IMR-90 (cell line): ENCODE results near the gene PCSK6. TPM values are rescaled to one million over a fixed set of nuclear protein-coding genes. Genes with fewer than 3 reads are reported as not detected.

Experiments
- ATAC-seq: fragments of 200-7000 bp; cut with Tn5 transposase; 2 replicates; pipeline ENCODE4 v1.9.1; 2020; ENCODE audit warnings: low read depth, mild to moderate bottlenecking, moderate library complexity
- BruUV-seq: library from RNA; stranded (reverse); fragments of 400-500 nt; replicated peaks from 2 replicates; lab custom pipeline; 2021; lab: Mats Ljungman, UMichigan
- CTCF ChIA-PET: fragments of 300-600 bp; formaldehyde crosslinking; extraction: SDS; loops from one replicate; lab custom pipeline; 2021; ENCODE audit warnings: antibody characterized with exemption; lab: Yijun Ruan, JAX
- POLR2A ChIA-PET: fragments of 300-600 bp; sonication (Branson Sonifier 250); formaldehyde crosslinking; loops from one replicate; lab custom pipeline; 2022; ENCODE audit warnings: antibody characterized with exemption; ENCODE audit not compliant: unreplicated experiment; lab: Charles Lee
- DNase-seq: peaks from one replicate; pipeline ENCODE4 v3.0.0; 2013
- H2AFZ ChIP-seq: replicated peaks from 2 replicates; pipeline ENCODE3; 2013; ENCODE audit warnings: low read length, mild to moderate bottlenecking; ENCODE audit not compliant: poor library complexity
- H2AK5ac ChIP-seq: 2 replicates; pipeline ENCODE4 v1.6.1; 2013; ENCODE audit warnings: low read depth, low read length, inconsistent platforms
- H2AK9ac ChIP-seq: replicated peaks from 2 replicates; pipeline ENCODE3; 2013; ENCODE audit warnings: mild to moderate bottlenecking, low read depth, low read length, moderate library complexity; ENCODE audit not compliant: poor library complexity
- H2BK120ac ChIP-seq: 2 replicates; pipeline ENCODE4 v1.6.1; 2013; ENCODE audit warnings: low read depth, low read length, inconsistent platforms
- H2BK15ac ChIP-seq: 3 replicates; pipeline ENCODE4 v1.6.1; 2013; ENCODE audit warnings: low read depth, low read length, inconsistent platforms
- H2BK20ac ChIP-seq: 2 replicates; pipeline ENCODE4 v1.6.1; 2013; ENCODE audit warnings: low read depth, mild to moderate bottlenecking, inconsistent platforms, low read length, moderate library complexity
- H2BK5ac ChIP-seq: 2 replicates; pipeline ENCODE4 v1.6.1; 2013; ENCODE audit warnings: mild to moderate bottlenecking, low read depth, low read length, inconsistent platforms; ENCODE audit not compliant: poor library complexity, severe bottlenecking
- H3K14ac ChIP-seq: replicated peaks from 2 replicates; pipeline ENCODE4 v1.6.1; 2013; ENCODE audit warnings: low read depth, low read length, inconsistent platforms
- H3K18ac ChIP-seq: 2 replicates; pipeline ENCODE4 v1.6.1; 2013; ENCODE audit warnings: low read depth, low read length, control low read depth
- H3K23ac ChIP-seq: 2 replicates; pipeline ENCODE4 v1.6.1; 2013; ENCODE audit warnings: low read depth, low read length, inconsistent platforms
- H3K27ac ChIP-seq: 2 replicates; pipeline ENCODE4 v1.5.1; 2013; ENCODE audit warnings: mild to moderate bottlenecking, control low read depth, low read length; ENCODE audit not compliant: insufficient read depth
- H3K27me3 ChIP-seq: 2 replicates; pipeline ENCODE4 v1.6.1; 2013; ENCODE audit warnings: low read length; ENCODE audit not compliant: control insufficient read depth, insufficient read depth
- H3K36me3 ChIP-seq: 2 replicates; pipeline ENCODE4 v1.6.1; 2013; ENCODE audit warnings: low read length, mixed read lengths; ENCODE audit not compliant: control insufficient read depth, insufficient read depth
- H3K4ac ChIP-seq: 2 replicates; pipeline ENCODE4 v1.6.1; 2013; ENCODE audit warnings: low read depth, low read length, inconsistent platforms
- H3K4me1 ChIP-seq: 2 replicates; pipeline ENCODE4 v1.6.1; 2013; ENCODE audit warnings: low read length, mixed read lengths; ENCODE audit not compliant: control insufficient read depth, insufficient read depth
- H3K4me2 ChIP-seq: 2 replicates; pipeline ENCODE4 v1.6.1; 2013; ENCODE audit warnings: low read depth, mild to moderate bottlenecking, control low read depth, low read length, moderate library complexity
- H3K4me3 ChIP-seq: 2 replicates; pipeline ENCODE4 v1.5.1; 2013; ENCODE audit warnings: low read depth, mild to moderate bottlenecking, control low read depth, low read length, moderate library complexity; ENCODE audit not compliant: insufficient read depth
- H3K56ac ChIP-seq: 2 replicates; pipeline ENCODE4 v1.6.1; 2013; ENCODE audit warnings: low read length, inconsistent platforms; ENCODE audit not compliant: insufficient read depth; ENCODE audit errors: extremely low read depth
- H3K79me1 ChIP-seq, 2 experiments: 2 replicates each; pipeline ENCODE4 v1.6.1; 2013; ENCODE audit warnings: low read length in 2 of 2, inconsistent platforms in 1 of 2, low read depth in 1 of 2
- H3K9ac ChIP-seq: 2 replicates; pipeline ENCODE4 v1.6.1; 2013; ENCODE audit warnings: low read depth, low read length, control low read depth
- H3K9me1 ChIP-seq: 2 replicates; pipeline ENCODE4 v1.6.1; 2013; ENCODE audit warnings: low read length, inconsistent platforms; ENCODE audit not compliant: insufficient read depth
- H3K9me3 ChIP-seq: 2 replicates; pipeline ENCODE4 v1.6.1; 2013; ENCODE audit warnings: low read length; ENCODE audit not compliant: control insufficient read depth, insufficient read depth
- H4K20me1 ChIP-seq: 2 replicates; pipeline ENCODE4 v1.6.1; 2013; ENCODE audit warnings: low read length, inconsistent platforms; ENCODE audit not compliant: insufficient read depth
- H4K5ac ChIP-seq: 2 replicates; pipeline ENCODE4 v1.6.1; 2013; ENCODE audit warnings: mild to moderate bottlenecking, low read depth, low read length, control low read depth
- H4K8ac ChIP-seq, 2 experiments: 2 replicates each; pipeline ENCODE4 v1.6.1; 2013; ENCODE audit warnings: low read depth in 2 of 2, low read length in 2 of 2, control low read depth in 1 of 2, inconsistent platforms in 1 of 2
- H4K91ac ChIP-seq: 2 replicates; pipeline ENCODE4 v1.6.1; 2013; ENCODE audit warnings: low read depth, low read length, inconsistent platforms; ENCODE audit not compliant: insufficient read depth
- CEBPB ChIP-seq: IDR thresholded peaks from 2 replicates; pipeline ENCODE4 v1.6.1; 2012; ENCODE audit warnings: low read depth, low read length, improper control_type of control experiment
- CHD1 ChIP-seq: IDR thresholded peaks from 2 replicates; pipeline ENCODE4 v1.6.1; 2012; ENCODE audit warnings: low read depth, low read length, improper control_type of control experiment
- ELK1 ChIP-seq: fragments of 150-350 bp; IDR thresholded peaks from 2 replicates; pipeline ENCODE4 v1.6.1; 2016; ENCODE audit warnings: low read depth, mild to moderate bottlenecking, low read length, moderate library complexity, borderline replicate concordance
- MXI1 ChIP-seq: IDR thresholded peaks from 2 replicates; pipeline ENCODE4 v1.6.1; 2012; ENCODE audit warnings: low read depth, mild to moderate bottlenecking, low read length, moderate library complexity, borderline replicate concordance
- POLR2A ChIP-seq: IDR thresholded peaks from 2 replicates; pipeline ENCODE4 v1.6.1; 2012; ENCODE audit warnings: mild to moderate bottlenecking, low read depth, low read length
- RAD21 ChIP-seq: IDR thresholded peaks from 2 replicates; pipeline ENCODE4 v1.6.1; 2012; ENCODE audit warnings: low read length, improper control_type of control experiment
- RCOR1 ChIP-seq: IDR thresholded peaks from 2 replicates; pipeline ENCODE4 v1.6.1; 2012; ENCODE audit warnings: mild to moderate bottlenecking, low read length, improper control_type of control experiment; ENCODE audit not compliant: insufficient replicate concordance
- WGBS, 2 experiments: methylation state at CpG; one replicate each; pipeline versions ENCODE4 v1.1.5 to v1.1.7; 2013; ENCODE audit warnings: missing lambda C conversion rate in 2 of 2; ENCODE audit not compliant: insufficient read length in 1 of 2; ENCODE audit errors: extremely low coverage in 2 of 2; 5-methylcytosine and 5-hydroxymethylcytosine counted together
- dilution Hi-C: fragments of 300-500 bp; cut with HindIII; formaldehyde crosslinking; loops from one replicate; pipeline ENCODE4 v1.14.3; 2018; ENCODE audit warnings: low sequenced_read_pairs; ENCODE audit not compliant: unreplicated experiment
- in situ Hi-C: fragments of 300-500 bp; cut with MboI; formaldehyde crosslinking; loops from 3 replicates; pipeline ENCODE4 v1.14.3; 2019; ENCODE audit warnings: low sequenced_read_pairs, inconsistent platforms, mixed read lengths
- intact Hi-C: fragments of 100-400 bp; cut with micrococcal nuclease; formaldehyde crosslinking; loops from 2 replicates; pipeline ENCODE4 v1.10.0; 2022
- polyA plus RNA-seq, 3 experiments: library from polyadenylated mRNA; depleted of rRNA; stranded (reverse); fragments of >200 nt; gene quantifications; 2 replicates each; pipeline ENCODE4 v1.2.3, GENCODE V29; 2012; ENCODE audit warnings: low replicate concordance in 1 of 3
- total RNA-seq: library from RNA; depleted of rRNA; stranded (reverse); fragments of >200 nt; gene quantifications from 2 replicates; pipeline ENCODE4 v1.2.3, GENCODE V29; 2012
- TF ChIP-seq, protein P1 (sequence below): fragments of 150-350 bp; IDR thresholded peaks from 2 replicates; pipeline ENCODE4 v1.6.1; 2017; ENCODE audit warnings: mild to moderate bottlenecking, antibody characterized with exemption, low read length, low read depth

PCSK6 gene
- total and polyA plus RNA-seq, 2 of the 4 experiments (the other 2 are of a cell fraction): not detected

- dilution Hi-C loops: no loop called here
- Histone ChIP-seq H2AK5ac (no peak overlapping the region), H3K56ac (no peak overlapping the region), H3K4ac (no peak overlapping the region), H2BK120ac (no peak overlapping the region), H3K23ac (no peak overlapping the region), H3K9me1 (no peaks in the 10 kb centered on the region), H3K9me3 (no peaks in the 10 kb centered on the region), H3K36me3 (no peaks in the 10 kb centered on the region), H3K79me1 (no peaks in the 10 kb centered on the region), H3K4me1 (no peaks in the 10 kb centered on the region), H4K8ac (no peak overlapping the region), H2BK15ac (no peak overlapping the region), H3K4me3 (no peak overlapping the region), H4K5ac (no peak overlapping the region), H3K27ac (no peak overlapping the region), H2BK5ac (no peak overlapping the region), H3K4me2 (no peak overlapping the region), H3K14ac (no peak overlapping the region), H4K91ac (no peak overlapping the region), H3K27me3 (peaks cover 28% of the 10 kb centered on the region), H2AK9ac (no peak overlapping the region), H3K9ac (no peak overlapping the region), H3K18ac (no peak overlapping the region), H2BK20ac (no peak overlapping the region), H4K20me1 (no peaks in the 10 kb centered on the region), H2AFZ (no peak overlapping the region)
- ChIA-PET CTCF (interaction anchor here (1.0 kb wide), 1 partner anchor 244 kb away, joined by 3 read pairs; no protein-coding TSS in a partner anchor), POLR2A (no interaction called here)
- no peak for ATAC-seq
- 70% methylated on average over 2 of the region's 19 CpGs; no CpG with 5 or more reads in 1 of the 2 experiments for WGBS, 2 experiments
- DNase-seq: no peak
- intact Hi-C loops: no loop called here
- no TSS peak for BruUV-seq
- in situ Hi-C loops: no loop called here
- TF ChIP-seq RAD21 (no peak), CHD1 (no peak), RCOR1 (no peak), POLR2A (no peak), CEBPB (no peak), MXI1 (no peak), ELK1 (no peak)
- TF ChIP-seq, protein P1, sequence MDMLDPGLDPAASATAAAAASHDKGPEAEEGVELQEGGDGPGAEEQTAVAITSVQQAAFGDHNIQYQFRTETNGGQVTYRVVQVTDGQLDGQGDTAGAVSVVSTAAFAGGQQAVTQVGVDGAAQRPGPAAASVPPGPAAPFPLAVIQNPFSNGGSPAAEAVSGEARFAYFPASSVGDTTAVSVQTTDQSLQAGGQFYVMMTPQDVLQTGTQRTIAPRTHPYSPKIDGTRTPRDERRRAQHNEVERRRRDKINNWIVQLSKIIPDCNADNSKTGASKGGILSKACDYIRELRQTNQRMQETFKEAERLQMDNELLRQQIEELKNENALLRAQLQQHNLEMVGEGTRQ: no peak
Measured at GRCh38 chr15:101396484-101397261, 92.8 kb downstream of the PCSK6 start.
